ENCODE measurements around the gene RSL1D1. TPM values are rescaled to one million over a fixed set of nuclear protein-coding genes. Genes with fewer than 3 reads are reported as not detected.

RSL1D1 gene
- total RNA-seq, 3 donors from 2014 or later = 150 to 219 (median 172) TPM

GRCh38 chr16:11848842-11849241 lies 2.5 kb downstream of the RSL1D1 start:
- H3K36me3 ChIP-seq = peaks cover 6% of the 10 kb centered on the region
- no peak overlapping the region for H3K27ac ChIP-seq
- no peak for DNase-seq (ENCODE audit: low spot score in 2 of 2)
- TF ChIP-seq POLR2AphosphoS5 (IDR thresholded peaks at IDR 0.05) = no peak
- TF ChIP-seq POLR2A (IDR thresholded peaks at IDR 0.05) = no peak
- TF ChIP-seq, protein P1, sequence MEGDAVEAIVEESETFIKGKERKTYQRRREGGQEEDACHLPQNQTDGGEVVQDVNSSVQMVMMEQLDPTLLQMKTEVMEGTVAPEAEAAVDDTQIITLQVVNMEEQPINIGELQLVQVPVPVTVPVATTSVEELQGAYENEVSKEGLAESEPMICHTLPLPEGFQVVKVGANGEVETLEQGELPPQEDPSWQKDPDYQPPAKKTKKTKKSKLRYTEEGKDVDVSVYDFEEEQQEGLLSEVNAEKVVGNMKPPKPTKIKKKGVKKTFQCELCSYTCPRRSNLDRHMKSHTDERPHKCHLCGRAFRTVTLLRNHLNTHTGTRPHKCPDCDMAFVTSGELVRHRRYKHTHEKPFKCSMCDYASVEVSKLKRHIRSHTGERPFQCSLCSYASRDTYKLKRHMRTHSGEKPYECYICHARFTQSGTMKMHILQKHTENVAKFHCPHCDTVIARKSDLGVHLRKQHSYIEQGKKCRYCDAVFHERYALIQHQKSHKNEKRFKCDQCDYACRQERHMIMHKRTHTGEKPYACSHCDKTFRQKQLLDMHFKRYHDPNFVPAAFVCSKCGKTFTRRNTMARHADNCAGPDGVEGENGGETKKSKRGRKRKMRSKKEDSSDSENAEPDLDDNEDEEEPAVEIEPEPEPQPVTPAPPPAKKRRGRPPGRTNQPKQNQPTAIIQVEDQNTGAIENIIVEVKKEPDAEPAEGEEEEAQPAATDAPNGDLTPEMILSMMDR (IDR thresholded peaks at IDR 0.05) = no peak
- no peaks in the 10 kb centered on the region for H3K27me3 ChIP-seq
- H3K4me1 ChIP-seq = peaks cover 0 to 7% of the 10 kb centered on the region in 2 donors
- no peaks in the 10 kb centered on the region for H3K9me3 ChIP-seq
- intact Hi-C loops (cut with DNase I; ENCODE audit: low total_unique reads) = no loop called here
- H3K4me3 ChIP-seq = no peak overlapping the region

DNA sequence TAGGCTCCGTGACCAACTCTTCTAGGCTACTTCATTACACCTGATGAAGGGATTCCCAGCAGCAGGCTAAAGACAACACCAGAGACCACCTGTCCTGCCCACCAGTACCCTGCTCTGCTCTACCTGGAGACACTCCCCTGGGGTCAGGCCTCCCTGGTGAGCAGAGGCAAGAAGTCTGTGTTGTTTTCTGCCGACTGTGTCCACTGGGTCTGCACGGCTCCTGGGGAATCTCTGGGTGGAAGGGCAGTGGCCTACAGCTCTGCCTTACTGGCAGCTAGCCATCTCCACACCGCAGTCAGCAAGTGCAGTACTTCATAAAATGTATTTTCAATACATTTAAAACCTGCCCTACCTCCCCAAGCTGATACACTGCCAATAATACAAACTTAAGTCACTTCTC lies 6.8 kb downstream of the RSL1D1 start:
- H3K4me3 ChIP-seq = no peak overlapping the region
- intact Hi-C loops (cut with DNase I; ENCODE audit: low total_unique reads) = no loop called here
- no peak for DNase-seq (ENCODE audit: low spot score in 2 of 2)
- no peaks in the 10 kb centered on the region for H3K27me3 ChIP-seq
- no peak overlapping the region for H3K27ac ChIP-seq
- H3K9me3 ChIP-seq = no peaks in the 10 kb centered on the region
- no peaks in the 10 kb centered on the region for H3K4me1 ChIP-seq
- TF ChIP-seq POLR2AphosphoS5 (IDR thresholded peaks at IDR 0.05) (no peak), POLR2A (IDR thresholded peaks at IDR 0.05) (no peak)
- TF ChIP-seq, protein P1 (IDR thresholded peaks at IDR 0.05) = no peak
- peaks cover 6% of the 10 kb centered on the region for H3K36me3 ChIP-seq

GRCh38 chr16:11843861-11844260 lies 7.5 kb downstream of the RSL1D1 start:
- TF ChIP-seq POLR2AphosphoS5 (IDR thresholded peaks at IDR 0.05) = no peak
- TF ChIP-seq, protein P1 (IDR thresholded peaks at IDR 0.05) = no peak
- TF ChIP-seq POLR2A (IDR thresholded peaks at IDR 0.05) = no peak
- Histone ChIP-seq H3K9me3 (no peaks in the 10 kb centered on the region), H3K4me1 (no peaks in the 10 kb centered on the region), H3K27ac (no peak overlapping the region), H3K4me3 (no peak overlapping the region), H3K36me3 (peaks cover 6% of the 10 kb centered on the region), H3K27me3 (no peaks in the 10 kb centered on the region)
- intact Hi-C loops (cut with DNase I; ENCODE audit: low total_unique reads) = no loop called here
- no peak for DNase-seq (ENCODE audit: low spot score in 2 of 2)

DNA sequence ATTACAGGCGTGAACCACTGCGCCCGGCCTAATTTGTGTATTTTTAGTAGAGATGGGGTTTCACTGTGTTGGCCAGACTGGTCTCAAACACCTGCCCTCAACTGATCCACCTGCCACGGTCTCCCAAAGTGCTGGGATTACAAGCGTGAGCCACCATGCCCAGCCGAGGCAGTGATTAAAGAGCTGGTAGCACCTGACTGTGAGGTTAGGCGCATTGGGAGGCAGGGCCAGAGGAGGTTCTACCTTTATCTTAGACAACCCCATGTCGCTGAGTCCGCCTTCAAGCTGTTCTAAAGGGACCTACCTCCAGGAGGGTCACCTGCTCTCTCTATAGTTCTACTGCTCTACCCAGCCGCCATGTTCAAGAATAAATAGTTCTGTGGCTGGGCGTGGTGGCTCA lies 8.1 kb downstream of the RSL1D1 start:
- no peak for DNase-seq (ENCODE audit: low spot score in 2 of 2)
- Histone ChIP-seq H3K27me3 (no peaks in the 10 kb centered on the region), H3K4me1 (no peaks in the 10 kb centered on the region), H3K36me3 (peaks cover 6% of the 10 kb centered on the region), H3K9me3 (no peaks in the 10 kb centered on the region), H3K4me3 (no peak overlapping the region), H3K27ac (no peak overlapping the region)
- intact Hi-C loops (cut with DNase I; ENCODE audit: low total_unique reads) = no loop called here
- TF ChIP-seq POLR2A (IDR thresholded peaks at IDR 0.05) = no peak
- TF ChIP-seq POLR2AphosphoS5 (IDR thresholded peaks at IDR 0.05) = no peak
- TF ChIP-seq, protein P1 (IDR thresholded peaks at IDR 0.05) = no peak

DNA sequence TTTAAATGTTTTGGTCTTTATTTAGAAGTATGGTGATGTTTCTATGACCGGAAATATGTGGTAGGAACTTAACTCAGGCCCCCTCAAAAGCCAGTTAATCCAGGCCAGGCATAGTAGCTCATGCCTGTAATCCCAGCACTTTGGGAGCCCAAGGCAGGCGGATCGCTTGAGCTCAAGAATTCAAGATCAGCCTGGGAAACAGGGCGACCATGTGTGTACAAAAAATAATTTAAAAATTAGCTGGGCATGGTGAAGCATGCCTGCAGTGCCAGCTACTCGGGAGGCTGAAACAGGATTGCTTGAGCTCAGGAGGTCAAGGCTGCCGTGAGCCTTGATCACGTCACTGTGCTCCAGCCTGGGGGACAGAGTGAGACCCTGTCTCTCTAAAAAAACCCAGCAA lies 10.3 kb downstream of the RSL1D1 start:
- TF ChIP-seq POLR2AphosphoS5 (IDR thresholded peaks at IDR 0.05) (no peak), POLR2A (IDR thresholded peaks at IDR 0.05) (no peak)
- TF ChIP-seq, protein P1 (IDR thresholded peaks at IDR 0.05) = no peak
- Histone ChIP-seq H3K27me3 (no peaks in the 10 kb centered on the region), H3K36me3 (peaks cover 6% of the 10 kb centered on the region), H3K4me1 (no peaks in the 10 kb centered on the region), H3K4me3 (no peak overlapping the region), H3K9me3 (no peaks in the 10 kb centered on the region), H3K27ac (no peak overlapping the region)
- intact Hi-C loops (cut with DNase I; ENCODE audit: low total_unique reads) = no loop called here
- DNase-seq (ENCODE audit: low spot score in 2 of 2) = no peak
